Pancreas (tissue), 10 donors: Measurements from ENCODE around the gene CUX1. TPM values are rescaled to one million over a fixed set of nuclear protein-coding genes. Genes with fewer than 3 reads are reported as not detected.

Experiments
- ATAC-seq, 4 donors: fragments of 200-7000 bp; cut with Tn5 transposase; one replicate each; pipeline versions ENCODE4 v1.8.0 to v1.9.1; 2020; ENCODE audit warnings: mild to moderate bottlenecking in 4 of 4, moderate library complexity in 4 of 4
- DNase-seq, 6 donors: peaks; one replicate each; pipeline ENCODE4 v3.0.0-alpha.2; 2020
- FAIRE-seq: peaks from 2 replicates; lab custom pipeline; 2012; peaks lifted over from hg19 to GRCh38; lab: Jason Lieb, UNC
- H3K27ac ChIP-seq, 4 donors: fragments of 200-600 bp; sonication (generic); 1 replicate in 3 of 4; 2 replicates in 1 of 4; pipeline versions ENCODE4 v1.5.0 to v1.8.0; 2020
- H3K27me3 ChIP-seq, 4 donors: fragments of 200-600 bp; one replicate each; pipeline ENCODE4 v1.8.0; 2021
- H3K36me3 ChIP-seq, 3 donors: fragments of 200-600 bp; sonication (generic) in 1 of 3; one replicate each; pipeline versions ENCODE4 v1.5.0 to v1.8.0; 2020 to 2021
- H3K4me1 ChIP-seq, 3 donors: fragments of 200-600 bp; one replicate each; pipeline ENCODE4 v1.8.0; 2021
- H3K4me3 ChIP-seq, 4 donors: fragments of 200-600 bp; sonication (generic) in 2 of 4; one replicate each; pipeline versions ENCODE4 v1.5.0 to v1.8.0; 2020 to 2021
- H3K9me3 ChIP-seq, 4 donors: fragments of 200-600 bp; one replicate each; pipeline ENCODE4 v1.8.0; 2021
- WGBS, 2 donors: extraction: QIAGEN DNeasy Blood & Tissue Kit; methylation state at CpG; one replicate each; pipeline ENCODE4 v1.1.7; 2013; 5-methylcytosine and 5-hydroxymethylcytosine counted together
- intact Hi-C, 3 donors: fragments of 100-400 bp; cut with DNase I; formaldehyde crosslinking; loops; one replicate each; pipeline versions ENCODE4 v1.11.1 to v1.14.2; 2022
- polyA plus RNA-seq, 2 donors: library from polyadenylated mRNA; stranded (reverse); fragments of 200-250 nt; gene quantifications; one replicate each; pipeline ENCODE4 v1.2.3, GENCODE V29; 2013
- total RNA-seq, 6 donors: library from RNA; stranded (reverse); fragmentation: NEBNext Ultra II Directional in 4 of 6; extraction: Animal tissue kit (Norgen Biotek cat#: 25700) in 4 of 6; gene quantifications; one replicate each; pipeline versions ENCODE4 v1.2.1 to v1.2.4, GENCODE V29; 2021 to 2023
- TF ChIP-seq, protein P1 (sequence below), 4 donors: fragments of 200-600 bp; sonication (generic) in 3 of 4; IDR thresholded peaks; one replicate each; pipeline versions ENCODE4 v1.5.0 to v1.8.0; 2021; ENCODE audit warnings: antibody characterized with exemption in 4 of 4
- donor health status: healthy with polysubstance abuse.
- donor health status: DM: no; HTN: no; CAD: no; lungs with moderate emphysema.
- donor health status: DM: no; HTN: no; CAD: no.
- donor health status: control.
- donor health status: control.
- donor health status: Bipolar disorder and iron deficiency.
- donor health status: DM: yes; HTN: yes; CAD: no.
- donor health status: DM: no; HTN: no; CAD: no.
- donor health status: DM: no; HTN: no; CAD: no.
- donor health status: DM: yes; HTN: yes; CAD: no.

The CUX1 gene
- total and polyA plus RNA-seq, 8 donors: 18.9 to 61.2 (median 45.1) TPM

DNA sequence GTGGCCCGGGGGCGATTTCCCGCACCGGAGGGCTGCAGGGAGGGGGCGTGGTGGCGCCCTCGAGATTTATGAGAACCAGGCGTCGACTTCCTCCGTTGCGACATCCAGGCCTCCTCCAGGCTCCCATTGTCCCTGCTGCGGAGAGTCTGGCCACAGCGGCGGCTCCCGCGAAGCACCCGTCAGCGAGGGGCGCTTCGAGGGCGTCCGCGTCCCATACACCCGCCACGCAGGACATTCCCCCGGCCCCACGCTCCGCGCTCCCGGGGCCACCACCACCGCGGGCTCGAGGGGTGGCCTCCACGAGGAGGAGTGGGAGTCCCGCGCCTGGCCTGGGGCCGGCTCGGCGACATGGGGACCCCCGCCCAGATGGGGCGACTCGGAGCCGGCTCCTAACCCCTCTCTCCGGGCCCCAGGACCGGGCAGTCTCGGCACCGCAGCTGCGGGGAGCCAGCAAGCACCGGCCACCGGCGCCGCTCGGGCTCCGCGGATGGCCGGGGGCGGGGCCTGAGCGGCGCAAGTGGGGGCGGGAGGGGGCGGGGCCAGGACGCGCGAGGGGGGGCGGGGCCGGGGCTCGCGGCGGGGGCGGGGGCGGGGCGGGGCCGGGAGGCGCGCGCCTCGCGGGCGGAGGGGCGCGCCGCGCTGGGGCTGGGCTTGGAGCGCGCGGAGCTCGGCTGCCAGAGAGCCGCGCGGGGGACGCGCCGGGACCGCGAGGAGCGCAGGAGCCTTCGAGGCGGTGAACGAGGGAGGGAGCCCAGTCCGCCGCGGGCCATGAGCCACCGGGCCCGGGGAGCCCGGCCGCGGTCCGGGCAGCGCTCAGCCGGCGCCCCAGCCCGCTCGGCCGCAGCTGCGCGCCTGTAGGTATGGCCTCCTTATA is 469.0 kb downstream of the CUX1 start, which contains the start of gene SH2B2:
SH2B2 (plus strand) TSS at position 632 of the 874 bp plus-strand sequence. CDS start 13,683 bp downstream, outside the sequence.
- H3K9me3 ChIP-seq: no peaks in the 10 kb centered on the region

DNA sequence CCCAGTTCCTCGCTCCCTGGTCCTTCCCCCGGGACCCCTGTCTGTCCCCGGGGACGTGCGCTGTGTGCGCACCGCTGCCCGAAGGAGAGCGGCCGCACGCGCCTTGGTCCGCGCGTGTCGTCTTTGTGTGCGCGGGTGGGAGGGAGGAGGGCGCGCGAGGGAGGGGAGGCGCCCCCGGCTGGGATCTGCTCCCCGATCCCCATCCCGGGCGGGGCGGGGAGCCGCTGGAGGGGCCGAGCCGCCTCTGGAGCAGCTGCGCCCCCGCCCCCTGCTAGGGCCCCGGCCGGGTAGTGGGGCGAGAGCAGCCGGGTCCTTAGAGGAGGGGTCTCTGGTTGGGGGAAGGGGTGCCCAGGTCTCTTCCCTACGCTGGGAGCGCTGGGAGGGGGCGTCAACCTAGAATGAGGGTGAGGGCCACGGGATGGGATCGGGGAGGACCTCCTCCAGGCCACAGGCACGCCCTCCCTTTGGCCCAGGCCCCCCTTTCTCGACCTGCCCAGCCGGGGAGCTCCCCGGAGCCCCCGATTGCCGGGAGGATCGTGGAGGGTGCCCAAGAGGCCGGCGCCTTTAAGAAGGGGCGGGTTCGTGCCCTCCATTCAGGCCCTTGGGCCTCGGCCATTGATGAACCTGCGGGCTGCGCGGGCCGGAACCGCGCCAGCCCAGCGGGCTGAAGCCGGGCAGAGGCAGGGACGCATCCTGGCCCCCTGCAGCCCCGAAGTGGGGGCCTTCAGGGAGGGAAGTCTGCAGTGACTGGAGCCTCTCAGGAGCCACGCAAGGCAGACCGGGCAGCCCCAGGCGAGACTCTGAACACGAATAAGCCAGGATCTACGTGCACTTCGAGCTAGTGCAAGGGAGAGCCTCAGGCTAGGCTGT is 469.9 kb downstream of the CUX1 start:
- H3K4me3 ChIP-seq: peak overlapping the region; percentile 42 to 92 (median 72)
- ATAC-seq (peak; percentile 57 to 73 (median 64)), FAIRE-seq (no peak), DNase-seq (peak in 5 of 6 donors; percentile 38 to 83 (median 63))
- no peaks in the 10 kb centered on the region for H3K9me3 ChIP-seq
- H3K36me3 ChIP-seq: no peaks in the 10 kb centered on the region
- H3K27ac ChIP-seq: no peak overlapping the region
- 0% methylated on average over 42 to 69 of the region's 69 CpGs for WGBS, 2 donors
- TF ChIP-seq, protein P1, sequence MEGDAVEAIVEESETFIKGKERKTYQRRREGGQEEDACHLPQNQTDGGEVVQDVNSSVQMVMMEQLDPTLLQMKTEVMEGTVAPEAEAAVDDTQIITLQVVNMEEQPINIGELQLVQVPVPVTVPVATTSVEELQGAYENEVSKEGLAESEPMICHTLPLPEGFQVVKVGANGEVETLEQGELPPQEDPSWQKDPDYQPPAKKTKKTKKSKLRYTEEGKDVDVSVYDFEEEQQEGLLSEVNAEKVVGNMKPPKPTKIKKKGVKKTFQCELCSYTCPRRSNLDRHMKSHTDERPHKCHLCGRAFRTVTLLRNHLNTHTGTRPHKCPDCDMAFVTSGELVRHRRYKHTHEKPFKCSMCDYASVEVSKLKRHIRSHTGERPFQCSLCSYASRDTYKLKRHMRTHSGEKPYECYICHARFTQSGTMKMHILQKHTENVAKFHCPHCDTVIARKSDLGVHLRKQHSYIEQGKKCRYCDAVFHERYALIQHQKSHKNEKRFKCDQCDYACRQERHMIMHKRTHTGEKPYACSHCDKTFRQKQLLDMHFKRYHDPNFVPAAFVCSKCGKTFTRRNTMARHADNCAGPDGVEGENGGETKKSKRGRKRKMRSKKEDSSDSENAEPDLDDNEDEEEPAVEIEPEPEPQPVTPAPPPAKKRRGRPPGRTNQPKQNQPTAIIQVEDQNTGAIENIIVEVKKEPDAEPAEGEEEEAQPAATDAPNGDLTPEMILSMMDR (IDR thresholded peaks at IDR 0.05): no peak
- peaks cover 0 to 5% (median 4%) of the 10 kb centered on the region in 3 donors for H3K4me1 ChIP-seq
- intact Hi-C loops: no loop called here
- no peaks in the 10 kb centered on the region for H3K27me3 ChIP-seq

More for the DNA sequence above, 469.0 kb downstream of the CUX1 start, which contains the start of gene SH2B2:
- Histone ChIP-seq H3K36me3 (no peaks in the 10 kb centered on the region), H3K4me3 (peak within 1 kb of the TSS; percentile 57 to 92 (median 72)), H3K27ac (peak within 1 kb of the TSS; percentile 62 to 77 (median 69)), H3K4me1 (peaks cover 0 to 5% (median 4%) of the 10 kb centered on the region in 3 donors), H3K27me3 (no peaks in the 10 kb centered on the region)
- intact Hi-C loops: no loop called here
- FAIRE-seq: no peak
- peak; percentile 45 to 84 (median 67) for DNase-seq
- TF ChIP-seq, protein P1 (IDR thresholded peaks at IDR 0.05): no peak
- 0 to 1% methylated on average over 66 to 116 of the region's 116 CpGs for WGBS, 2 donors
- ATAC-seq: peak; percentile 66 to 79 (median 78)

DNA sequence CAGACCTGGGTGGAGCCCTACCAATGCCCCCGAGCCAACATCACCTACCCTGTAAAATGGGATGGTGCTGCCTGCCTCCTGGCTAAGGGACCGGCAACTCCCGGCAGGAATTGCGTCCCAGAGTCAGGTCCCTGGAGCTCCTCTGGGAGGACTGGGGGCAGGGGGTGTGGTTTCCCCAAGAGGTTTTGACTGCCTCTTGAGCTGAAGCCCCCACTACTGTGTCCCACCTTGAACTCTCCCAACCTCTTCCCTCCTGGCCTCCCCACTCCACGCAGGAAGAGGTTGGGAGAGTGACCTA is 470.5 kb downstream of the CUX1 start:
- 8 to 14% methylated on average over 5 of the region's 5 CpGs for WGBS, 2 donors
- DNase-seq (no peak), ATAC-seq (no peak), FAIRE-seq (no peak)
- no peaks in the 10 kb centered on the region for H3K9me3 ChIP-seq
- no peaks in the 10 kb centered on the region for H3K27me3 ChIP-seq
- TF ChIP-seq, protein P1 (IDR thresholded peaks at IDR 0.05): no peak
- intact Hi-C loops: no loop called here
- H3K4me3 ChIP-seq: peak overlapping the region in 3 of 4 donors; percentile 68 to 92 (median 76)
- no peak overlapping the region for H3K27ac ChIP-seq
- no peaks in the 10 kb centered on the region for H3K36me3 ChIP-seq
- H3K4me1 ChIP-seq: peaks cover 0 to 5% (median 4%) of the 10 kb centered on the region in 3 donors

DNA sequence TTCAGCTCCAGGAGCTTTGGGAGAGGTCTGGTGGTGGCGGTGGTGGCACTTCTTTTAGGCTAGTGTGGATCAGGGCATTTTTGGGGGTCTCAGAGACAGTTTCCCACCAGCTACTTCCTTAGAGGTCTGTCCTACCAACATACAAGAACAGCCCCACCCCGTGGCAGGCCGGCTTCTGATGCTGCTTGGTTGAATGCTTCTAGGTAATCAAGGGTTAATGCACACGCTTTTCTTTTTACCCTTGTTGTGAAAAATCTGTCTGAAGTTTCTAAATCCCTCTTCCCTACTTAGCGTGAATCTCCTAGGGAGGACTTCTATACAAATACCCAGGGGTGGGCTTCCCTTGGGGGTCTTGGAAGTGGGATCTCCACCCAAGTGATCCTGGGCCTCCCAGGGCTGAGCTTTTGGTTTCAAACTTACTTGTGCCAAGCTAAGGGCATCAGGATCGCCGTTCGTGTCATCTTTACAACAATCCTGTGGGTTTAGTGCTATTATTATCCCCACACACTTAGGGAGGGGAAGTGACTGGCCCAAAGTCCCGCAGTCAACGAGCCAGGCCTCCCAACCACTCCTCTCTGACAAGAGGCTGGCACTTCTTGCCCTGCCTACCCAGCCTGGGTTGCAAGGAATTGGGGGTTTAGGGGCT is 471.0 kb downstream of the CUX1 start:
- 53 to 54% methylated on average over 10 of the region's 10 CpGs for WGBS, 2 donors
- Histone ChIP-seq H3K36me3 (no peaks in the 10 kb centered on the region), H3K9me3 (no peaks in the 10 kb centered on the region), H3K27ac (no peak overlapping the region), H3K4me3 (peak overlapping the region in 1 of 4 donors; percentile 92), H3K27me3 (no peaks in the 10 kb centered on the region), H3K4me1 (peaks cover 0 to 5% (median 4%) of the 10 kb centered on the region in 3 donors)
- TF ChIP-seq, protein P1 (IDR thresholded peaks at IDR 0.05): no peak
- no peak for FAIRE-seq
- no peak for ATAC-seq
- DNase-seq: peak in 1 of 6 donors; percentile 23
- intact Hi-C loops: no loop called here
